ENCODE results near the gene MAGI2. TPM values are rescaled to one million over a fixed set of nuclear protein-coding genes. Genes with fewer than 3 reads are reported as not detected.

MAGI2 gene
- total RNA-seq, 1 donor from 2014 or later, result 13.3 TPM

DNA sequence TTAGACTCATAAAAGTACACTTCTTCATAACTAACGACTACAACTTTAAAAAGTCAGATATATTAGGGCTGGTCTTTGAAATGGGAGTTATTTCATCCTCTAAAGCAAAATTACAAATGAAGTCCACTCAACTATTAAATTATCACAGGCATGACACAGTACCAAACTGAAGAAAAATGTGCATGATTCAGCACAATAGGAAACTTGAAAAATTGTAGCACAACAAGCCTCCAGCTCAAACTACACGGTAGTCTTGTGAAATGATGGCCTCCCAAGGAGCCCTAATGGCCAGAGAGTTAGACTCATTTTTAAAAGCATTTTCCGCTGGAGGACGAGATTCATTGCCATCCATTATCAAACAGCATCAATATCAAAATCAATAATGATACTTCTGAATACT lies 76.4 kb downstream of the MAGI2 start:
- Mint-ChIP-seq H3K9me3 (no peaks in the 10 kb centered on the region), H3K36me3 (no peaks in the 10 kb centered on the region), H3K4me1 (ENCODE audit: unreplicated experiment) (no peaks in the 10 kb centered on the region), H3K27me3 (no peaks in the 10 kb centered on the region), H3K4me3 (no peak overlapping the region), H3K27ac (no peak overlapping the region)
- TF ChIP-seq, protein P1, sequence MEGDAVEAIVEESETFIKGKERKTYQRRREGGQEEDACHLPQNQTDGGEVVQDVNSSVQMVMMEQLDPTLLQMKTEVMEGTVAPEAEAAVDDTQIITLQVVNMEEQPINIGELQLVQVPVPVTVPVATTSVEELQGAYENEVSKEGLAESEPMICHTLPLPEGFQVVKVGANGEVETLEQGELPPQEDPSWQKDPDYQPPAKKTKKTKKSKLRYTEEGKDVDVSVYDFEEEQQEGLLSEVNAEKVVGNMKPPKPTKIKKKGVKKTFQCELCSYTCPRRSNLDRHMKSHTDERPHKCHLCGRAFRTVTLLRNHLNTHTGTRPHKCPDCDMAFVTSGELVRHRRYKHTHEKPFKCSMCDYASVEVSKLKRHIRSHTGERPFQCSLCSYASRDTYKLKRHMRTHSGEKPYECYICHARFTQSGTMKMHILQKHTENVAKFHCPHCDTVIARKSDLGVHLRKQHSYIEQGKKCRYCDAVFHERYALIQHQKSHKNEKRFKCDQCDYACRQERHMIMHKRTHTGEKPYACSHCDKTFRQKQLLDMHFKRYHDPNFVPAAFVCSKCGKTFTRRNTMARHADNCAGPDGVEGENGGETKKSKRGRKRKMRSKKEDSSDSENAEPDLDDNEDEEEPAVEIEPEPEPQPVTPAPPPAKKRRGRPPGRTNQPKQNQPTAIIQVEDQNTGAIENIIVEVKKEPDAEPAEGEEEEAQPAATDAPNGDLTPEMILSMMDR (conservative IDR thresholded peaks at IDR 0.05), result no peak
- no peak for DNase-seq (ENCODE audit: extremely low spot score, unreplicated experiment)

DNA sequence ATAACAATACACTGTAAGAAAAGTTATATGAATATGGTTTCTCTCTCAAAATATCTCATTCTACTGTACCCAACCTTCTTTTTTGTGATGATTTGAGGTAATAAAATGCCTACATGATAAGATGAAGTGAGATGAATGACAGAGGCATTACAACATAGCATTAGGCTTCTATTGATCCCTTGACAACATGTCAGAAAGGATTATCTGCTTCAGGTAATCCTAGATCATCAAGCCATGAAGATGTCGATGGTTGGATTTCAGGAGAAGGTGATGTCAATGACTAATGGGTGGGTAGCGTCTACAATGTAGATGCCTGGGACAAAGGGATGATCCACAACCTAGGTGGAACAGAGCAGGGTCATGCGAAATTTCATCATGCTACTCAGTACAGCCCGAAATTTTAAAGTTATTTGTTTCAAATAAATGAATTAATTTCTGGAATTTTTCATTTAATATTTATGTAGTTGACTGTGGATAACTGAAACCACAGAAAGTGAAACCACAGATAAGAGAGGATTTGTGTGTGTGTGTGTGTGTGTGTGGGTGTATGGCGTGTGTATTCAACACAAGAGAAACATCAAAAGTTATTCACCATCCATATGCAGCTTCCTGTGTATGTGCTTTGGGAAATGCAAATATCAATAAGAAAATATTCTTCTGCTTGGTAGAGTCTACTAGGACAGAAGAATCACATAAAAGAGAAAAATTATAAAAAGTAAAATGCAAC lies 77.0 kb downstream of the MAGI2 start:
- Mint-ChIP-seq H3K36me3 (no peaks in the 10 kb centered on the region), H3K4me1 (ENCODE audit: unreplicated experiment) (no peaks in the 10 kb centered on the region), H3K9me3 (no peaks in the 10 kb centered on the region), H3K27me3 (no peaks in the 10 kb centered on the region), H3K4me3 (no peak overlapping the region), H3K27ac (no peak overlapping the region)
- TF ChIP-seq, protein P1 (conservative IDR thresholded peaks at IDR 0.05), result no peak
- DNase-seq (ENCODE audit: extremely low spot score, unreplicated experiment), result no peak

DNA sequence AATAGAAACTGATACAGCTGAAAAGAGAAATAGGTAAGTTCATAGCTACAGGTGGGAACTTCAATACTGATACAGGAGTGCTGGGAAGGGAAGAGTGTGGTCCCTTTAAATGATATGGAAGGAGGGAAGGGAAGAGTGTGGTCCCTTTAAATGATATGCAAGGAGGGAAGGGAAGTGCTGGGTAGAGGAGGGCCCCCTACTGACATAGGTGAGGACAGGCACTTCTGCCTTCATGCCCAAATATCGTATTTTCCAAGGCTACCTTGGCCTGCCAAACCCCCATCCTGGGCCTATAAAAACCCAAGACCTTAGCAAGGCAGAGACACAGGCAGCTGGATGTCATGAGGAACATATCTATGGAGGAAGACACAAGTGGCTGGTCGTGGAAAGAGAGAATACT lies 92.3 kb downstream of the MAGI2 start:
- no peaks in the 10 kb centered on the region for H3K4me1 Mint-ChIP-seq (ENCODE audit: unreplicated experiment)
- no peaks in the 10 kb centered on the region for H3K36me3 Mint-ChIP-seq
- no peak overlapping the region for H3K27ac Mint-ChIP-seq
- H3K9me3 Mint-ChIP-seq, result no peaks in the 10 kb centered on the region
- H3K27me3 Mint-ChIP-seq, result no peaks in the 10 kb centered on the region
- DNase-seq (ENCODE audit: extremely low spot score, unreplicated experiment), result no peak
- TF ChIP-seq, protein P1 (conservative IDR thresholded peaks at IDR 0.05), result no peak
- no peak overlapping the region for H3K4me3 Mint-ChIP-seq

DNA sequence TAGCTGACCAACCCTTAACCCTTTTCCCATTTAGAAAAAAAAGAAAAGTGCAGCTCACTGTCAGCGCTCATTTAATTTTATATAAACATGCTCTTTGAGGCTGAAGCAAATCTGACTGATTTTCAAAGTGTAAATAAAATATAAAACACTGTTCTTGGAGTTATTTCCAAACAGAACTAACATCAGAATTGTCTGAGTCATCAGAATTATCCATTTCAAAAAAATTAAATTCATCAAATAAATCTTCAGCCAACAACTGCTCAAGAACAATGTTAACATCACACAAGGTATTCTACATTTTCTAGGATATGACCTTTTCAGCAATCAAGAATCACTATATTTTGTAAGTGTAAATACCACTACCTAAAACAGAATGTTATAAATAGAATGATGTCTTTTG lies 93.6 kb downstream of the MAGI2 start:
- Mint-ChIP-seq H3K27ac (no peak overlapping the region), H3K4me1 (ENCODE audit: unreplicated experiment) (no peaks in the 10 kb centered on the region), H3K4me3 (no peak overlapping the region), H3K36me3 (no peaks in the 10 kb centered on the region), H3K27me3 (no peaks in the 10 kb centered on the region), H3K9me3 (no peaks in the 10 kb centered on the region)
- DNase-seq (ENCODE audit: extremely low spot score, unreplicated experiment), result no peak
- TF ChIP-seq, protein P1 (conservative IDR thresholded peaks at IDR 0.05), result no peak

DNA sequence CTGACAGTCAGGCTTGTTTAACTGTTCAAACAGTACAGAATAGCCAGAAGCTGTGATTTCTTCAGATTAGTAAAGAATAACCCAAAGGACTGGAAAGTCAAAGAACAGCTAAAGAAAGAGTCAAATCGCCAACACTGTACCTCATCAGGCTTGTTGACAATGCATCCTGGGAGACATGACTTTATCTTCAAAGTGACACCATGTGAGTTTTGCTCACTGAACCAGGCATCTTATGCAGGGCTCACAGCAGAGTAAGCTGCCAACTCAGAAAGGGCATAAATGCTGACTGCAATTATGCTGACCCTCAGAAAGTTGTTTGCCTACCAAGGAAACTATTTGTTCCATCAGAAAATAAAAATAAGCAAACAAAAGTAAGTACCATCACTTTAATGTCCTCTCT lies 96.4 kb downstream of the MAGI2 start:
- Mint-ChIP-seq H3K4me1 (ENCODE audit: unreplicated experiment) (no peaks in the 10 kb centered on the region), H3K36me3 (no peaks in the 10 kb centered on the region), H3K27ac (no peak overlapping the region), H3K27me3 (no peaks in the 10 kb centered on the region), H3K9me3 (no peaks in the 10 kb centered on the region), H3K4me3 (no peak overlapping the region)
- TF ChIP-seq, protein P1 (conservative IDR thresholded peaks at IDR 0.05), result no peak
- DNase-seq (ENCODE audit: extremely low spot score, unreplicated experiment), result no peak
